ENCODE measurements around the gene AMIGO1. TPM values are rescaled to one million over a fixed set of nuclear protein-coding genes. Genes with fewer than 3 reads are reported as not detected.

The AMIGO1 gene
- total RNA-seq, 1 donor from 2014 or later: 1.8 TPM

DNA sequence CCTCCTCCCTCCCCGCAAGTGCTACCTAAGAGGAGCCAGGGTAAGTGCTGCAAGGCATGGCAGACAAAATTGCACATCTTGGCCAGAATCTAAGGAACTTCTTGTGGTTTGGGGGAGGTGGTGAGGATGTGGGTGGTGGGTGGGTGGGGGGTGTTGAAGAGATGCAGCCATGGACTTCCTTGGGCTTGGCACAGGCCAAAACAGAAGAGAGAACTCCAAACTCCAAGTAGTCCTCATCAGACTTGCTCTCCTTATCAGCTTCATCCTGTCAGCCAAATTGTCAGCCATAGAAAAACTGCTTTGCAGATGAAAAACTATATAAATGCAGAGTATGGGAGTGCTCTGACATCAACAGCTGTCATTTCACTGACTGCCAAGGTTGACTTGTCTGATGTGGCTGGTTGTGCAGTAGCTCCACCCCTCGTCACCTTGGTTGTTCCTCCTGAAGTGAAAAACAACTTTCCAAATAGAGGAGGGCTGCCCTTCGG is 7.1 kb downstream of the AMIGO1 start:
- DNase-seq (ENCODE audit: low read depth, low spot score): no peak

DNA sequence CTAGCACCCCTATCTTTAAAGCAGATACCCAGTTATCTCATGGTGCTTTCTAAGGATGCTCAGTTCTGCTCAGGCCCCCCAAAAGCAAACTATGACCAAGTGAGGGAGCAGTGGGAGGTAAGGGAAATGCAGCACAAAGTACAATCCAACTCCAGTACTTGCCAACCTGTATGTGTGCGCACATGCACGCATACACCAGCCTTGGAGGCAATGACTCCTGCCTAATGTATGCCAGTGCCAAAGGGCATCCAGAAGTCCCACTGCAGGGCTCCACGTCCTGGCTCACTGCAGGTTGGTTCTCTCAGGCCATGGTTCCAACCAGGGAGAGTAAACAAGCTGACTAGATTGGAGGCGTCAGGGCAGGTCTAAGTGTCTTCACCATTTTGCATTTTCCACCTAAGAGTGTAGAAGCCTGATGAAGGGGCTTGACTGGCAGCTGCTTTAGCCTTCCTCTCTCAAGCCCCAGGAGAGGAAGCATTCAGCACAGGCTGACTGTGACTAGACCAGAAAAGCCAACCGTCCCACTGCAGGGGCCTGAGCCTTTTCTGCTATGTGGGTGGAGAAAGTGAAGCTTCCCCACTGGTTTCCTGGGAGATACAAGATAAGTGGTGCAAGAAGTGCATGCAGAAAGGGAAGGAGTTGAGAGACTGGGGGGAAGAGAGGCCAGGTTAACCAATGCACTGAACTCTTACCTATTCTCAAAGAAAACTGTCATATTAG is 7.7 kb downstream of the AMIGO1 start:
- no peak for DNase-seq (ENCODE audit: low read depth, low spot score)

DNA sequence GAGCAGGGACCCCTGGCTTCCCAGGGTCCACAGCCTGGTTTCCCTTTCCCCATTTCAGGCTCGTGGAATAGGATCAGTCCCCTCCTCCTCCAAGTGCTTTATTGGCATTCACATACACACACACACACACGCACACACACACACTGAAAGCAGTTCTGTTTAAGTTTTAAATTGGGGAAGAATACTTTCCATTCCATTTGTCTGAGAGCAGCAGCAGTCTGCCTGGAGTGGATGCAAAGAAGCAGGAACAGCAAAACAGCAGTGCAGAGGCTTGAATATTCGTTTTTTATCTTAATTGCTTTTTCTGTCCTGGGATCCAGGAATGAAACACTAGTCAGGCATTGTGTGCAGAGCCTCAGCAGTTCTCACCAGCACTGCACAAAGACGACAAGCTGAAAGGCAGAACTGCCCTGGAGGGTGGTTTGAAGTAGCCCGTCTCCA is 8.6 kb downstream of the AMIGO1 start:
- DNase-seq (ENCODE audit: low read depth, low spot score): no peak

DNA sequence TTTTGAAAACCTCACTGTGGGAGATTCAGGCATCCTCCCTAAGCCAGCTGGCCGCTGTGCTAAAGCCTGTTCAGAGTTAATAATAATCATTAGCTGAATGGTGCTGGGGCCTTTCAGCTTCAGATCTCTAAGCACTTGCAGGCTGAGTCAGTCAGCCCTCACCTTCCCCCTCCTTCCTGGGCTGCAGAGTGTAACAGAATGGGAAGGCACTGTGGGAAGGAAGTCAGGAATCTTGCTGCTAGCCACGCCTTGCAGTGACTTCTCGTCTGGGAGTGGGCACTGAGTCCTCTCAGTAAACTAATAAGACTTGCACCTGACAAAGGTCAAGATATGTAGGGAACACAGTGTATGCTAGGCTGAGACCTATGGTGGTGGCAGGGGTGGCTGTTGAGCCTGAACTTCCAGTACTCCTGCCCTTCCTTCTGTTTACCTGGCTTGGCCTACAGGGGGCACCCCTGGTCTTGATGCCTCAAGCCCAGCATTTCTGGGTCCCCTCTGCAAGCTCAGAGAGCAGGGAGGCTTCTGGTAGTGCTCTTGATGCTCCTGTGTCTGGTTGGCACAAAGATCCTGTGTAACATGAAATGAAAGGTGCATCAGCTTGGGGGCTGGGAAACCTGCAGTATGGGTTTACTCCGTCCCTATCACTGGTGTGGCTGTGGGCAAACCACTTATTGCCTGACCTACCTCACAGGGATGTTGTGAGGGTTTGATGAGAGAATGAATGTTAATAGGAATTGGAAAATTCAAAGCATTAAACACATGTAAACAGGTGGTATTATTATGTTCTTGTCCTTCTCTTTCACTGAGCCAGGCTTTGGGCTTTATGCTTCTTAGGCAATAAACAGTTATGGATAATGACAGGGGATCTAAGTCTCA is 9.6 kb downstream of the AMIGO1 start:
- no peak for DNase-seq (ENCODE audit: low read depth, low spot score)

DNA sequence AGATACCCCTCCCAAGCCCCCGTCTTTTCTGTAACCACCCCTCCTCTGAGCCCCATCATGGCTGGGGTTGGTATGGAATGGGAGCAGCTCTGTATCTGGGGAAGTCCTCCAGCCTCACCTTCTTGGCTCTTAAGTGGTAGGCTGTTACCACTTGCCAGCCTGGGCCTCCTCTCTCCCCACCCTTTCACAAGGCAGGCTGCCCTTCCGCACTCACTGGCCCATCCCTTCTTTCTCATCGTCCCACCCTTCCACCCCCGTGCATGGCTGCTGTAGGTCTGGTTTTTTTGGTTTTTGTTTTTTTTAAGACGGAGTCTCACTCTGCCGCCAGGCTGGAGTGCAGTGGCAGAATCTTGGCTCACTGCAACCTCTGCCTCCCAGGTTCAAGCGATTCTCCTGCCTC is 10.4 kb downstream of the AMIGO1 start:
- no peak for DNase-seq (ENCODE audit: low read depth, low spot score)

DNA sequence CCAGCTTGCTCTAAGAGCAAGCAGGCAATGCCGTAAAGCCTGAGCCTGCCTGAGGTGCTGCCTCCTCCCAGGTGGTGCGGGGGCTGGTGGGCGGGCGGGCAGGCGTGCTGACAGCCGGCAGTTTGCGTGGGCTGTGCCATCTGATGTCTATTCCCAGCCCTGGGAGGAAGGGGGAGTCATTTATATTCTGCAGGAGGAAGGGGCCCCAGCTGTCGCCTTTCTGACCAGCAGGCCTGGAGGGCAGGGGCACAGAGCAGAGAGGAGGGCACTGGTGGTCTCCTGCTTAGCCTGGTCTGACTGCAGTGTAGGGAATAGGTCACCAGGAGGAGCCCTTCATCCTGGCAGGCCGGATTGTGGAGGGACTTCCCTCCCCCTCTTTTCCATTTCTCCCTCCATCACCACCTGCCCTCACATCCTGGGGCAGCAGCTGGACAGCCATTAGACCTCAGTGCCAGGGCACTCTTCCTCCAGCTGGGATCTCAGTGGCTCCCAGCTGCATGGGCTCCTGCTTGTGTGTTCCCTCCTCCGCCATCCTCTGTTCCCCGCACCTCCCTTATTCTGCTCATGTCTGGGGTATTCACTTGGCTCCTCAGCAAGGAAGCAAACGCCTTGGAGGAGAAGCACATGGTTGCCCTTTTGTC is 11.2 kb downstream of the AMIGO1 start:
- no peak for DNase-seq (ENCODE audit: low read depth, low spot score)

DNA sequence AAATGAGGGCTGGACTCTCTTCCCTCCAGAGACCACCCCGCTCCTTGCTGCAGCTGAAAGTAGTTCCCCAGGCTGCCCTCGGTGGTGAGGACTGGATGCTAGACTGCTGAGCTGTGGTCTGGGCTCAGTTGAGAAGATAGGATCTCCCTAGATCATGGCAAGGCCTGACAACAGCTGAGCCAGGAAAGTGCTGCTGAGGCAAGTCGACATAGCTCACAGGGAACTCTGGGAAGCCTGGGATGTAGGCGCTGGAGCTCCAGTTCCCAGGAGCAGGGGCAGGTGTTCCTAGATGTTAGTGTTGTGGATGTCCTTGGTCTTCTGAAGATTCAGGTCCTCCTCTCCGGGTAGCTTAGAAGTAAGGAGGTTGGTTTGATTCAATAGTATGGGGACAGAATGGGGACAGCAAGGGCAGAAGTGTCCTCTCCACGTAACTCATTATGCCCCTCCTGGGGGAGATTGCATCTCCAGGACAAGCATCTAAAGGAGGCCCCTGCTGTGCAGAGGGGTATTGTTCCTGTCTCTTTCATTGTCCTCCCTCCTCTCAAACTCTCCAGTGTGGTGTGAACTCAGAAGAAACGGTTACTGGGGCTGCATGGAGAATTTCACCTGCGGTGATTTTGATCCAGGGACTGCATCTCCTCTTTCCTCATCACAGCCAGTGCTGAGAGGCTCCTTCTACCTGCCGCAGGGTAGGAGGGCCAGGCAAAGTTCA is 11.9 kb downstream of the AMIGO1 start:
- DNase-seq (ENCODE audit: low read depth, low spot score): no peak

DNA sequence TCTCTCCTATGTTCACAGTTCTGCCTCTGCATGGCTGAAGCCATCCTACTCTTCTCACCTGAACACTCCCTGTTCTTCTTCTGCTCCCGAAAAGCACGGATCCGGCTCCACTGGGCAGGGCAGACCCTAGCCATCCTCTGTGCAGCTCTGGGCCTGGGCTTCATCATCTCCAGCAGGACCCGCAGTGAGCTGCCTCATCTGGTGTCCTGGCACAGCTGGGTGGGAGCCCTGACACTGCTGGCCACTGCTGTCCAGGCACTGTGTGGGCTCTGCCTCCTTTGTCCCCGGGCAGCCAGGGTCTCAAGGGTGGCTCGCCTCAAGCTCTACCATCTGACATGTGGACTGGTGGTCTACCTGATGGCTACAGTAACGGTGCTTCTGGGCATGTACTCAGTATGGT is 13.8 kb downstream of the AMIGO1 start:
- DNase-seq (ENCODE audit: low read depth, low spot score): no peak

DNA sequence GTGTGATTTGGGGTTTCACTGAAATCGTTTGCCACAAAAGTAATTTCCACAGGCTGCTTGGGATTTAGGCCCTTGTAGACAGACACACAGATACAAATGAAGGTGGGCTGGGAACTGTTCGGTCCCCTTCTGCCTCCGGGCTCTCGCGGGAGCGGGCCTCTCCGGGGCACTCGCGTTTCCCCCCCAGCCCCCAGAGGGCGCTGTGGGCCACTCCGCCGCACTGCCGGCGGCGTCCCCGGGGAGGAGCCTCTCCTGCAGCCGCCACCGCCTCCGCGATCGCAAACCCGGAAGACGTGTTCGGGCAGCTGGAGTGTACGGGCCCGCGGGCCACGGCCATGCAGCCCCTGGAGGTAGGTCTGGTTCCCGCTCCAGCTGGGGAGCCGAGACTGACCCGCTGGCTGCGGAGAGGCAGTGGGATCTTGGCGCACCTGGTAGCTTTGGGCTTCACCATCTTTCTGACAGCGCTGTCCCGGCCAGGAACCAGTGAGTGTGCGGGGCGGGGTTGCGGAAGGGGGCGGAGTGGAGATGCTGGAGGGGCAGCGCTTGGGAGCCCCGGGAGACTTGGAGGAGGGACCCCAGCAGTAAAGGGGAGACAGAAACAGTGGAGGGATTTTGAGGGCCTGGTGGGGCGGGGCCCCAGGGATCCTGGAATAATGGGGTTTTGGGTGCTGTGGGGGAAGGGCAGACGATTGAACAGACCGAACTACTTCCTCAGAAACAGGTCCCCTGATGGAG is 15.6 kb downstream of the AMIGO1 start, which contains the start of gene CYB561D1:
Gene CYB561D1 (plus strand): TSS at position 290 of the 735 bp plus-strand sequence. CDS start 46 bp downstream, at position 336.
- DNase-seq (ENCODE audit: low read depth, low spot score): peak; percentile 37

DNA sequence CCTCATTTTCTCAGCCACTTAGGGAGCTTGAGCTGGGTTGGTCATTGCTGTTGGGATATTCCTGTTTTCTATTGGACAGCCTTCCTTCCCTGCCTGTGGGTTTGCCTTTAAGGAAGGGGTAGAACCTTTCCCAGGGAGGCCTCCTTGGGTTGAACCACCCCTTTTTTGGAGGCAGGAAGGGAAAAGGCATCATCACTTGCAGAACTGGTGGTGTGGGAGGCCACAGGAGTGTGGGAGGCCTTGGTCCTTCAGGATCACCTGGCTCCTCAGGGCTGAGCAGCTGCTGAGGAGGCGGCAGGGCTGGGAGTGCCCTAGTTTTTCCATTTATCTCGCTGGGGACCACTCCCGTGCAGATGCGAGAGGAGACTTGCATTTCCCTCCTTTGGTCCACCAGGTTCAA is 16.3 kb downstream of the AMIGO1 start:
- DNase-seq (ENCODE audit: low read depth, low spot score): no peak

DNA sequence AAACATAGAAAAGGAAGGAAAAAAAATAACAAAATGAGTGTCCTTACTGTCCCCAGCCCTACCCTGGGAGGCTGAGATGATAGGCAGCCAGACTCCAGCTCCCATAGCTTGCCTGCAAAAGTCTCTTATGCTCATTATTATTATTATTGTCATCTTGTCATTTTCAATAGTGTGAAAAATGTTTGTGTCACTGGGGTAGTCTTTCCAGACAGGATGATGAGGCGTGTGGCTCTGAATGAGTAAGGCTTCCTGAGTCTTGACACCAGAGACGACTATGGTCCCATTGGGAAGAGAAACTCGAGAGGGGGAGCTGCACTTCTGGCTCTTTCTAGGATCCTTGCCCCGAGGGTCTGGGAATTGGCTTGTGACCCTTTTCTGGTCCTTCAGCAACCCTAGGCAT is 16.7 kb downstream of the AMIGO1 start:
- DNase-seq (ENCODE audit: low read depth, low spot score): no peak

DNA sequence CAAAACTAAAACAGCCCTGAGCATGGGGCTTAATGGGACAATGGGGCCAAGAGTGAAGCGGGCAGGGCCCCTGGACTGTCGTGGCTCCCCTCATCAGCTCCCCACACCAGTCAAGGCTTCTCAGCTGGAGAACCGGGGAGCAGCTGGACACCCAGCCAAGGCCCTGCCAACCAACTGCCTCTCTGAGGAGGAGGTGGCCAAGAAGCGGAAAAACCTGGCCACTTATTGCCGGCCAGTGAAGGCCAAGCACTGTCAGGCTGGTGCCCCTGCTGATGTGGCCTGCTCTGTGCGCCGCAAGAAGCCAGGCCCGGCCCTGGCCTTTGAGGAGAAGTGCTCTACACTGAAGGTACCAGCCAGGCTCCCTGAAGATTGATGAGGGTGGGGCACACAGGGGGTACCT is 18.2 kb downstream of the AMIGO1 start:
- no peak for DNase-seq (ENCODE audit: low read depth, low spot score)

DNA sequence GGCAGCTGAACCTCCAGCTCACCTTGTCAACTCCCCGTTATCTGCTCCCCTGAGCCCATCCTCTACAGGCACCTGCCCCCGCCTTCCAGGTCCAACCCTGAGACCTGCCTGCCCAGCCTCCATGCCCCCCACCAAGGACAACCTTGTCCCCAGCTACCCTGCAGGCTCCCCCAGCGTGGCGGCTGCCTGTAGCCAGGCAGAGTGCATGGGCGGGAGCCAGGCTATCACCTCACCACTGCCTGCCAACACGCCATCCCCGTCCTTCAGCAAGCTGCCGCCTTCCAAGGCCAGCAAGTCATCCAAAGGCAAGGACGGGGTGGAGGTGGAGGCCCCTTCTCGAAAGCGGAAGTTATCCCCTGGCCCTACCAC is 18.6 kb downstream of the AMIGO1 start:
- DNase-seq (ENCODE audit: low read depth, low spot score): no peak

DNA sequence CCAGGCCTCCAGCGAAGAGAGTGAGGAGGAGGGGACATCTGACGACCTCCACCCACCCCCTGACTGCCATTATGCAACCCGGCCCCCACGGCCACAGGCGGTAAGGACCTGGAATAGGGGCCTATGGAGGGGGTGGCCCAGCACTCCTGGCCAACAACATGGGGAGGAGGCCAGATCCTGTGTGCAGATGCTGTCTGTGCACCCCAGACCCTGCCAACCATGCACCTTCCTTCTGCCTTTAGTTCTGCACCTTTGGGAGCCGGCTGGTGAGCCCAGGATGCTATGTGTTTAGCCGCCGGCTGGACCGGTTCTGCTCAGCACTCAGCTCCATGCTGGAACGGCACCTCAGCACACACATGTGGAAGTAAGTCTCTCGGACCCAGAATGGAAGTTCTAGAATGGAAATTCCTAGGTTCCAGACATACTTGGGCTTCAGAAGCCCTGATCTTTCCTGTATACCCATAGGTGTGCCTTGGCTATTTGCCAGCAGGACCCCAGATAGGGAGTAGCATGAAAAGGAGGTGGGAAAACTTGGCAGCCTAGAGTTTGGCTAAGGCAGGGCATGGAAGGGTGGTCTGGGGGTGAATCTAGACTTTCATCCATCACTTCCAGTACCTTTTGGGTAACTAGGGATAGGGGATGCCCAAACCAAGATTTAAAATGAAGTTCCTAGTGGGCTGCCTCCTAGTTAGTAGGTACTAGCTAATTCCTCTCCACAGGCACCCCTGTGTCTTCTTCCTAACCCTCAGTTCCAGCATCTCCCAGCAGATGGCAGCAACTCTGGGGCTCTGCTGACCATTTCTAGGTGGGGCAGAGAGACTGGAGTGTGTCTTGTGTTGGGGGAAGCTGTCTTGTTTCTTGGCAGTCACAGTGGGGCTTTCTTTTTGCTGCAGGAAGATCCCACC is 19.2 kb downstream of the AMIGO1 start:
- no peak for DNase-seq (ENCODE audit: low read depth, low spot score)

DNA sequence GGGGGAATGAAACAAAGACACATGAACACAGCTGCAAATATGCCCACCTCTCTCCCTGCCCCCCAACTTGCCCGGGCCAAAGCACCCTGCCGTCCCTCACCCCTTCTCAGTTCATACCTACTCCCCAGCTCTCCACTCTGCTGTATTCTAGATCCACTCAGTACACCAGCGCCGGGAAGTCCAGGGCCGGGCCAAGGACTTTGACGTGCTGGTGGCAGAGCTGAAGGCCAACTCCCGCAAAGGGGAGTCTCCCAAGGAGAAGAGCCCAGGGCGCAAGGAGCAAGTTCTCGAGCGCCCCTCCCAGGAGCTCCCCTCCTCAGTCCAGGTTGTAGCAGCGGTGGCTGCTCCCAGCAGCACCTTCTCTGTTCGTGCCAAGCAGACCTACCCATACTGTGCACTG is 20.8 kb downstream of the AMIGO1 start:
- no peak for DNase-seq (ENCODE audit: low read depth, low spot score)

DNA sequence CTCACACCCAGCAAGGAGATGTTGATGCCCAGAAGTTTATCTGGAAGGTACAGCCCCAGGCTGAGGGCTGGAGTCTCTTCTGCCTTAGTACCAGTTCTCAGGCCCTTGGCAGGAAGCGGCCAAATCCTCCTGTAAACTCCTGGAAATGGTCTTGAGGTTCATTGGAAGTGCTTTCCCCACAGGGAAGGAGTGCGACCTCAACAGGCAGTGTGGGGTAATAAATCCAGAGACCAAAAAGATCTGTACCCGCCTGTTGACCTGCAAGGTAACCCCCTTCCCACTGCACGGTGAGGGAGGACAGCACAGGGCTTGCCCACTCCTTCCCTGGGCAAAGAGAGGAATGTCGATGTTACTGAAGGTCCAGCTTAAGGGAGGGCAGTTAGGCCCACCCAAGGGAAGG is 21.3 kb downstream of the AMIGO1 start:
- DNase-seq (ENCODE audit: low read depth, low spot score): no peak

DNA sequence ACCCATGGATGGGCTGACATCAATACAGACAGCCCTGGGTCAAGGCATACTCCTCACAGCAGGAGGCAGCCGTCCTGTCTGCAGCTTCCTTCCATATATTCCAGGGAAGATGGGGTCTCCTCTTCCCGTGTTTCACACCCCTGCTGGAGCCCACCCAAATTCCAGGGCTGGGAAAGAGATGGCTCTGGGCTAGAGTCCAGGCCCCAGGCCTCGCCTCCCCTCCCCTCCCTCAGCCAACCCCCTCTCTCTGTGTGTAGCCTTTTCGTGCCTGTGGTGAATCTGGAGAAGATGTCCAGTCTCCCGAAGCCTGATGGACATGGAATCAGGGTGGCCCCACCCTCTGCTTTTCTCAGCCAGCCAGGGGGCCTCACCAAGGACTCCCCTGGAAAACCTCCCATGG is 22.3 kb downstream of the AMIGO1 start:
- DNase-seq (ENCODE audit: low read depth, low spot score): no peak

DNA sequence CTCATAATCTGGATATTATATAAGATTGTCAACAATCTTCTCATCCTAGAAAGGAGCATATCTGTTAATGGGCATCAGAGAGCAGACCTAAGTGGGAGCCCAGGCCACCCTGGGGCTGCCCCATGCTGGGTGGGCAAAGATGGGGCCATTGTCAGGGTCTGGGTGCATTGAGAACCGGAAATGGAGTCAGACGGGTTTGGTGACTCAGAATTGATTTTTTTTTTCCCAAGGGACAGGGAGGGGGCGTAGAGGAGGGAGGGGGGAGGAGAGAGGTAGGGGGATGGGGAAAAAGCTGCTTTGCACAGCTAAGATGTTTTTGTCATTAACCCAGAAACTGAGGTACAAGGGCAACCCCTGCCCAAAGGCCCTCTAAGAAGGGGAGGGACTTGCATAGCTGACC is 24.5 kb downstream of the AMIGO1 start:
- DNase-seq (ENCODE audit: low read depth, low spot score): no peak

DNA sequence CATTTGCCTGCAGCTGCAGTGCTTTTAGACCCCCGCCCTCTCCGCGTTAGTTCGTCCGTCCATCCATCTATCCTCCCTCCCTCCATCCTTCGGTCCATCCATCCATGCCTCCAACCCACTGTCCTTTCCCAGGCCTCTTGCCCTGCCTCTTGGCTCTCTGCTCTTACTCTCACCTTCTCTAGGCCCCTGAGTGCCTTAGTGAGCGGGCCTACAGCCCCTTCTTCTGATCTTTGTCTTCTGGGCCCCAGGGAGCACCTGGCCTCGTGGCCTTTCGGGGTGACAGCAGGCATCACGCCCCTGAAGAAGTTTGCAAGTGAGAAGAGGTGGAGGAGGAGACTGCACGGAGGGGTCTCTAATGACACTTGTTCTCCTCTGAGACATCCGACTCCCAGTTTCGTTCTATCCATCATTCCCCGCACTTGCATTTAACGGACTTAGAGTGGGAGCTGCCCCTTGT is 25.0 kb downstream of the AMIGO1 start:
- no peak for DNase-seq (ENCODE audit: low read depth, low spot score)

Measured in pulmonary artery endothelial cell (primary cell).